ENCODE results near the gene C10orf71. TPM values are rescaled to one million over a fixed set of nuclear protein-coding genes. Genes with fewer than 3 reads are reported as not detected.

C10orf71 gene
- total and polyA plus RNA-seq, 7 donors, result not detected

- Histone ChIP-seq H3K9me3 (peaks cover 0 to 10% (median 0%) of the 10 kb centered on the region in 4 donors), H3K27me3 (no peaks in the 10 kb centered on the region), H3K4me1 (peaks cover 0 to under 1% (median 0%) of the 10 kb centered on the region in 4 donors), H3K36me3 (no peaks in the 10 kb centered on the region), H3K27ac (no peak overlapping the region), H3K4me3 (no peak overlapping the region)
- TF ChIP-seq CTCF (IDR thresholded peaks at IDR 0.05) (no peak), POLR2A (IDR thresholded peaks at IDR 0.05) (no peak), EP300 (IDR thresholded peaks at IDR 0.05) (no peak), POLR2AphosphoS5 (IDR thresholded peaks at IDR 0.05) (no peak)
- no peak for DNase-seq
- intact Hi-C loops (cut with DNase I), result no loop called here
- WGBS, 2 donors, result 79 to 87% methylated on average over 3 of the region's 3 CpGs
These were observed 55.6 kb downstream of the C10orf71 start for GRCh38 chr10:49354593-49354992.

- no peak overlapping the region for H3K4me3 ChIP-seq
- H3K27ac ChIP-seq, result no peak overlapping the region
- TF ChIP-seq EP300 (IDR thresholded peaks at IDR 0.05) (no peak), POLR2AphosphoS5 (IDR thresholded peaks at IDR 0.05) (no peak)
- peaks cover 0 to 7% (median 0%) of the 10 kb centered on the region in 4 donors for H3K9me3 ChIP-seq
- peaks cover 0 to 6% (median 2%) of the 10 kb centered on the region in 4 donors for H3K4me1 ChIP-seq
- 61 to 84% methylated on average over 3 of the region's 3 CpGs for WGBS, 2 donors
- intact Hi-C loops (cut with DNase I), result no loop called here
- no peaks in the 10 kb centered on the region for H3K27me3 ChIP-seq
- no peak for DNase-seq
- no peaks in the 10 kb centered on the region for H3K36me3 ChIP-seq
These were observed 56.3 kb downstream of the C10orf71 start for GRCh38 chr10:49355221-49355620.

GRCh38 chr10:49356181-49356580, 57.2 kb downstream of the C10orf71 start:
- peaks cover 0 to 14% (median 5%) of the 10 kb centered on the region in 4 donors for H3K4me1 ChIP-seq
- H3K27me3 ChIP-seq, result no peaks in the 10 kb centered on the region
- intact Hi-C loops (cut with DNase I), result no loop called here
- no peak overlapping the region for H3K4me3 ChIP-seq
- no peak overlapping the region for H3K27ac ChIP-seq
- no peaks in the 10 kb centered on the region for H3K36me3 ChIP-seq
- whole genome bisulfite sequencing, 2 donors, result 88 to 94% methylated on average over 4 of the region's 4 CpGs
- no peak for DNase-seq
- H3K9me3 ChIP-seq, result peaks cover 0 to 5% (median 0%) of the 10 kb centered on the region in 4 donors
- TF ChIP-seq POLR2A (IDR thresholded peaks at IDR 0.05), result no peak
- no peak for TF ChIP-seq CTCF (IDR thresholded peaks at IDR 0.05)
- TF ChIP-seq POLR2AphosphoS5 (IDR thresholded peaks at IDR 0.05), result no peak
- no peak for TF ChIP-seq EP300 (IDR thresholded peaks at IDR 0.05)

GRCh38 chr10:49356944-49357343, 58.0 kb downstream of the C10orf71 start:
- no peak for TF ChIP-seq EP300 (IDR thresholded peaks at IDR 0.05)
- no peak for TF ChIP-seq POLR2A (IDR thresholded peaks at IDR 0.05)
- no peak for TF ChIP-seq POLR2AphosphoS5 (IDR thresholded peaks at IDR 0.05)
- no peak for TF ChIP-seq CTCF (IDR thresholded peaks at IDR 0.05)
- Histone ChIP-seq H3K4me1 (peaks cover 0 to 14% (median 5%) of the 10 kb centered on the region in 4 donors), H3K9me3 (peaks cover 0 to 5% (median 0%) of the 10 kb centered on the region in 4 donors), H3K27ac (no peak overlapping the region), H3K36me3 (no peaks in the 10 kb centered on the region), H3K4me3 (no peak overlapping the region), H3K27me3 (no peaks in the 10 kb centered on the region)
- no peak for DNase-seq
- WGBS, 2 donors, result 71 to 79% methylated on average over 1 of the region's 1 CpG
- intact Hi-C loops (cut with DNase I), result no loop called here

GRCh38 chr10:49357910-49358309, 58.9 kb downstream of the C10orf71 start:
- peaks cover 0 to 5% (median 0%) of the 10 kb centered on the region in 4 donors for H3K9me3 ChIP-seq
- H3K4me3 ChIP-seq, result no peak overlapping the region
- peaks cover 0 to 14% (median 5%) of the 10 kb centered on the region in 4 donors for H3K4me1 ChIP-seq
- H3K27ac ChIP-seq, result no peak overlapping the region
- intact Hi-C loops (cut with DNase I), result no loop called here
- no peak for DNase-seq
- 53 to 79% methylated on average over 2 of the region's 2 CpGs for WGBS, 2 donors
- H3K27me3 ChIP-seq, result no peaks in the 10 kb centered on the region
- TF ChIP-seq POLR2AphosphoS5 (IDR thresholded peaks at IDR 0.05) (no peak), EP300 (IDR thresholded peaks at IDR 0.05) (no peak), POLR2A (IDR thresholded peaks at IDR 0.05) (no peak), CTCF (IDR thresholded peaks at IDR 0.05) (no peak)
- no peaks in the 10 kb centered on the region for H3K36me3 ChIP-seq
